OCI-M2 (cell line): ENCODE measurements around the gene FOLR1.
"Not testable (repeated sequence)": the region's sequence is repeated elsewhere in the genome, so short reads cannot be mapped to it uniquely, and the experiment has no call there.

Experiments
- DNase-seq: peaks from one replicate; lab custom pipeline; 2025; ENCODE audit not compliant: unreplicated experiment; lab: John Stamatoyannopoulos, UW

FOLR1 gene

GRCh38 chr11:72180892-72181552 lies 10.9 kb upstream of the FOLR1 start:
- not testable (repeated sequence) for DNase-seq

DNA sequence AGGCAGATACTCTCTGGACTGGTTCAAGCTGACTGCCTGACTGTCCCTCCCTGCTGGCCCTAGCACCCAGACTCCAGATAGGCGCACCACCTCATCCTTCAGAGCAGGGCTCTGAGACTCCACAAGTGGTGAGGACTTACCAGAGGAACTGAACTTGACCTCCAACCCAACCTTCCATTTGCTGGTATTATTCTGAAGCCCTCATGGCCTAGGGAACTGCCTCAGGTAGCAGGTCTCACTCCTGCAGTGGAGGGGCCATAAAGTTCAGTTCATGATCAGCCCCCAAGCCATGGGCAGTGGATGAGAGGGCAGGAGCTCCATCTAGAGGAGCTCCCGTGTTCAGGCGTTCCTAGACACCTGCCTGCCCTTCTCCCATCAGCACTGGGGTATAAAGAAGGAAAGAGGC lies 10.4 kb upstream of the FOLR1 start:
- DNase-seq = not testable (repeated sequence)

GRCh38 chr11:72188267-72188666 lies 3.7 kb upstream of the FOLR1 start:
- no peak for DNase-seq

DNA sequence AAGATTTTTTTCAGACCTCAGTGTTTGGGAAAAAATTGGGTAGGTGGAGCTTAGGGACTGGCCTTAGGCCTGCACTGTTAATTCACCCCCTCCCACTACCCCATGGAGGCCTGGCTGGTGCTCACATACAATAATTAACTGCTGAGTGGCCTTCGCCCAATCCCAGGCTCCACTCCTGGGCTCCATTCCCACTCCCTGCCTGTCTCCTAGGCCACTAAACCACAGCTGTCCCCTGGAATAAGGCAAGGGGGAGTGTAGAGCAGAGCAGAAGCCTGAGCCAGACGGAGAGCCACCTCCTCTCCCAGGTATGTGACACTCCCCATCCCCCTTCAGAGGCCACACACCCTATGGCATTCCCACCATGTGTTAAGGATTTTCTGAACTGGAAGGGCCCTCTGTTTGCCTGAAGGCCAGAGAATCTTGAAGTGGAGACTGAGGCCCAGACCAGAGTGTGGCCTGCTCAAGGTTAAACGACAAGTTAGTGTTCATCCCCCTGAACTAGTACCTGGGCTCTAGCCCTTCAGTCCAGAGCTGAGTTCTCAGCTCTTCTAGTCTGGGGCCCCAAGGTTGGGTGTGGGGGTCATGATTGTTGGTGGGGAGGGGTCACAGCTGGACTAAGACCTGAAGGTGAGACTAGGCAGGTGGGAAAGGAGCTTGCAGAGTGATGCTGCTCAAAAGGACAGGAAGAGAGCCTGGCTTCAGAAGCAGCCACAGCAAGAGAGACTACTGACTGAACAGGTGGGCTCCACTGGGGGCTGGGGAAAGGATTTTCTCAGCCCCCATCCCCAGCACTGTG lies 2.3 kb upstream of the FOLR1 start:
- DNase-seq = no peak

- no peak for DNase-seq
These were observed 1.3 kb upstream of the FOLR1 start for GRCh38 chr11:72190631-72191071.

DNA sequence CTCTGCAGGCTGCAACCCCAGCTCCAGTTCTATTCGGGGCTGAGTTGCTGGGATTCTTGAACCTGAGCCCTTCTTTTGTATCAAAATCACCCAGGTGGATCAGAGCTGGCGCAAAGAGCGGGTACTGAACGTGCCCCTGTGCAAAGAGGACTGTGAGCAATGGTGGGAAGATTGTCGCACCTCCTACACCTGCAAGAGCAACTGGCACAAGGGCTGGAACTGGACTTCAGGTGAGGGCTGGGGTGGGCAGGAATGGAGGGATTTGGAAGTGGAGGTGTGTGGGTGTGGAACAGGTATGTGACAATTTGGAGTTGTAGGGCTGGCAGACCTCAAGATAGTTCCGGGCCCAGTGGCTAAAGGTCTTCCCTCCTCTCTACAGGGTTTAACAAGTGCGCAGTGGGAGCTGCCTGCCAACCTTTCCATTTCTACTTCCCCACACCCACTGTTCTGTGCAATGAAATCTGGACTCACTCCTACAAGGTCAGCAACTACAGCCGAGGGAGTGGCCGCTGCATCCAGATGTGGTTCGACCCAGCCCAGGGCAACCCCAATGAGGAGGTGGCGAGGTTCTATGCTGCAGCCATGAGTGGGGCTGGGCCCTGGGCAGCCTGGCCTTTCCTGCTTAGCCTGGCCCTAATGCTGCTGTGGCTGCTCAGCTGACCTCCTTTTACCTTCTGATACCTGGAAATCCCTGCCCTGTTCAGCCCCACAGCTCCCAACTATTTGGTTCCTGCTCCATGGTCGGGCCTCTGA lies 3.8 kb downstream of the FOLR1 start:
- no peak for DNase-seq

DNA sequence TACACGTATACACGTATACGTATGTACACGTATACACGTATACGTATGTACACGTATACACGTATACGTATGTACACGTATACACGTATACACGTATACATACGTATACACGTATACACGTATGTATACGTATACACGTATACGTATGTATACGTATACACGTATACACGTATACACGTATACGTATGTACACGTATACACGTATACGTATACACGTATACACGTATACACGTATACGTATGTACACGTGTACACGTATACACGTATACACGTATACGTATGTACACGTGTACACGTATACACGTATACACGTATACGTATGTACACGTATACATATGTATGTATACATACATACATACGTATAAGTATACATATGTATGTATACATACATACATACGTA lies 9.5 kb downstream of the FOLR1 start:
- DNase-seq = not testable (repeated sequence)

DNA sequence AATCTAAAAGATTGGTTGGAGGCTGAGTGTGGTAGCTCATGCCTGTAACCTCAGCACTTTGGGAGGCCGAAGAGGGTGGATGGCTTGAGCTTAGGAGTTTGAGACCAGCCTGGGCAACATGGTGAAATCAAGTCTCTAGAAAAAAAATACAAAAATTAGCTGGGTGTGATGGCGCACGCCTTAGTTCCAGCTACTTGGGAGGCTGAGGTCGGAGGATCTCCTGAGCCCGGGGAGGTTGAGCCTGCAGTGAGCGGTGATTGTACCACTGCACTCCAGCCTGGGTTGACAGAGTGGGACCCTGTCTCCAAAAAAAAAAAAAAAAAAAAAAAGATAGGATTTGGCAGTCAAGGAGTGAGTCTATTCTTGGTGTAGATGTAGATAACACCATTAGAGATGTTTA lies 10.6 kb downstream of the FOLR1 start:
- no peak for DNase-seq

- no peak for DNase-seq
These were observed 11.2 kb downstream of the FOLR1 start for GRCh38 chr11:72203163-72203562.

DNA sequence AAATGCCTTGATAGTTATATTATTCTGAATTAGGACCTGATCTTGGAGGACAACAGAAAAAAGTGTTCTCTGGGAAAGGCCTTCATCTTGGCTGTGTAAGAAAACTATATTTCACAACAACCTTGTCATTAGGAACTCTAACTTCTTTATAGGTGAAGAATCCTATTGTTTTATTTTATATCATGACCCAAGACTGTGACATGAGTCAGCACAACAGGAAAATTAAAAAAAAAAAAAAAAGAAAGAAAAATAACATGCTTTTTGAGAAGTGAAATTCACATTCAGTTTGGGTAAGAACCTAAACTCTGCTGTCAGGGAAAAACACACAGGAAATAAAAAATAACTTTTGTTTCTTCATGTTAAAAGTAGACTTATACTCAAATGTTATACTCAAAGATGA lies 12.9 kb downstream of the FOLR1 start:
- no peak for DNase-seq

- DNase-seq = not testable (repeated sequence)
These were observed 14.9 kb downstream of the FOLR1 start for GRCh38 chr11:72206794-72207193.

GRCh38 chr11:72208281-72208680 lies 16.3 kb downstream of the FOLR1 start:
- no peak for DNase-seq

GRCh38 chr11:72209101-72209500 lies 17.2 kb downstream of the FOLR1 start:
- no peak for DNase-seq

DNA sequence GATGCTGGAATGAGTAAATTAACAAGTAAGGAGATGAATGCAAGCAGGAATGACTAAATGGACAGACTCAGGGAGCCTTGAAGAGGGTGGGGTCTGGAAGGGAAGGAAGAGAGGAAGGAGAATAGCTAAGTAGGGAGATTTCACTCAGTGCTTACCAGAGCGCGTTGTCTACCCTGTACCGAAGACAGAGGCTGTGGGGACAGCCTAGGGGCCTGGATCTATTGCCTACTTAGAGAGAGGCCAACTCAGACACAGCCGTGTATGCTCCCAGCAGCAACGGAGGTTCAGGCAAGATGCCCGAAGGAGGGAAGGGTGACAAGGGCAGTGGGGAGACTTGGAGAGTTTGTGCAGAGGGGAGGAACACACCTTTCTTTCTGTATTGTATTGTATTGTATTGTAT lies 24.7 kb downstream of the FOLR1 start, which contains the start of gene FOLR2:
TSS of gene FOLR2 (plus strand) at position 157 of the 400 bp plus-strand sequence. CDS start 1,791 bp downstream, outside the sequence.
- DNase-seq = no peak

- DNase-seq = no peak
These were observed 25.9 kb downstream of the FOLR1 start for GRCh38 chr11:72217841-72218240.

DNA sequence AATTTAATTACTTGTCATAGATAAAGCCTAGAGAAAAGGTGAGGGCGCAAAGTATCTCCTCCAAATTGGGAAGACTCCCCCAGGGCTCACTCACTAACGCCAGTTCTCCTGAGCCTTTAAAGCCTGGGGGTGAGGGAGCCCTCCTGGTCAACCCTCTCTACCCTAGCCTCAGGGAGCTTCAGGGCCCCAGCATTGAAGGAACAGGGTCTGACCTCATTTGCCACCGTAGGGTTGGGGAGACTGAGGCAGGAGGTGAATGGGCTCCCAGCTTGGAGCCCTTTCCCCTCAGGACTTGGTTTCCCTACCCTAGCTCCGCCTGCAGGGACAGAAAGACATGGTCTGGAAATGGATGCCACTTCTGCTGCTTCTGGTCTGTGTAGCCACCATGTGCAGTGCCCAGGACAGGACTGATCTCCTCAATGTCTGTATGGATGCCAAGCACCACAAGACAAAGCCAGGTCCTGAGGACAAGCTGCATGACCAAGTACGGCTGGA lies 26.4 kb downstream of the FOLR1 start:
- DNase-seq = no peak

GRCh38 chr11:72220696-72221363 lies 28.9 kb downstream of the FOLR1 start:
- DNase-seq = no peak

DNA sequence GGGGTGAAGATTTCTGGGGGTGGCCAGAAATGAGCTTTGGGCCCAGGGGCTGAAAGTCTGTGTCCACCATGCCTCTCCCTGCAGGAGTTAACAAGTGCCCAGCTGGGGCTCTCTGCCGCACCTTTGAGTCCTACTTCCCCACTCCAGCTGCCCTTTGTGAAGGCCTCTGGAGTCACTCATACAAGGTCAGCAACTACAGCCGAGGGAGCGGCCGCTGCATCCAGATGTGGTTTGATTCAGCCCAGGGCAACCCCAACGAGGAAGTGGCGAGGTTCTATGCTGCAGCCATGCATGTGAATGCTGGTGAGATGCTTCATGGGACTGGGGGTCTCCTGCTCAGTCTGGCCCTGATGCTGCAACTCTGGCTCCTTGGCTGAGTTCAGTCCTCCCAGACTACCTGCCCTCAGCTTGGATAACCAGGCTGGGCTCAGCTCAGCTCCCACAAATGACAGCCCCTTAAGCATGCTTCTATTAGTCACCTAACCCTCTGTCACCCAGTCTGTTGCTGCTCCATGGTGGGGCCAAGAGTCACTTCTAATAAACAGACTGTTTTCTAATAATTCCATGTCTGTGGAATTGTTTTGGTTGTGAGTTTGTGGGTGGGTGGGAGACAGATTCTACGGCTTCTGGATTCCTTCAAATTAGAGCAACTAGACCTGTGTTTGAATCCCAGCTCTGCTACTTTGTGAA lies 29.6 kb downstream of the FOLR1 start:
- no peak for DNase-seq

DNA sequence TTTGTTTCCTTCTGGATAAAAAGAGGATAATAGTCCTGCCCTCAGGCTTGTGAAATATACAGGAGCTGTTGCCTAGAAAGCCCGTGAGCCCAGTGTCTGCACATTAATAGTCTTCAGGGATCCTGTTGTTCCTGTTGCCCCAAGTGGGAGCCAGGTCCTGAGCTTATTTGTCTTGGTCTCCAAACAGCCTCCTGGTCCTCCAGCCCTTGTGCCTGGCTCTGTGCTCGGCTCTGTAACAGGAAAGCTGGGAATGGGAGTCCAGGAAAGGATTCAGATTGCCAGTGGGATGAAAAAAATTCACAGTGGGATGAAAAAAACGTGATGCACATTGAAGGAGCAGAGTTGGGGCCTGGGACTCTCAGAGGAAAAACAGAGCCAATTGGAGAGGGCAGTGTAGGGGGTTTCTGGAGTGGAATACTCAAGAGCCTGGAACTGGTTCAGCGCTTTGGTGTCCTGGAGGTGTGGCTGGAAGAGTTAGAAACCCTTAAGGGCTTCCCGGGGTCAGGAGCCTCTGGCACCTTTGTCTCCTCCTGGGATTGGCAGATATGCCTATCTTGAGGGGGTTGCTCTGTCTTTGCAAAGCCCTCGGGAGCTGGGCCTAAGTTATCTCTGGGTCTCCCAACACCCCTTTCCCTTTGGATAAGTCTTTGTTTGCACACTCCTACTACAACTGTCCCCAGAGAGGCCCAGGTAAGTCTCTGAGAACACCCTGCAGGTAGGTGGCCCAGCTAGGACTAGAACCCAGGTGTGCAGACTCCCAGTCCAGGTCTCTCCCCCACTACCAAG lies 30.4 kb downstream of the FOLR1 start:
- DNase-seq = no peak
